GM19328 (cell line): Measurements from ENCODE around the gene PRKCD.

Experiments used
- ATAC-seq: cut with Tn5 transposase; IDR thresholded peaks from one replicate; pipeline ENCODE4 v1.9.1; 2021; ENCODE audit warnings: mild to moderate bottlenecking, moderate library complexity; ENCODE audit not compliant: unreplicated experiment

PRKCD gene

DNA sequence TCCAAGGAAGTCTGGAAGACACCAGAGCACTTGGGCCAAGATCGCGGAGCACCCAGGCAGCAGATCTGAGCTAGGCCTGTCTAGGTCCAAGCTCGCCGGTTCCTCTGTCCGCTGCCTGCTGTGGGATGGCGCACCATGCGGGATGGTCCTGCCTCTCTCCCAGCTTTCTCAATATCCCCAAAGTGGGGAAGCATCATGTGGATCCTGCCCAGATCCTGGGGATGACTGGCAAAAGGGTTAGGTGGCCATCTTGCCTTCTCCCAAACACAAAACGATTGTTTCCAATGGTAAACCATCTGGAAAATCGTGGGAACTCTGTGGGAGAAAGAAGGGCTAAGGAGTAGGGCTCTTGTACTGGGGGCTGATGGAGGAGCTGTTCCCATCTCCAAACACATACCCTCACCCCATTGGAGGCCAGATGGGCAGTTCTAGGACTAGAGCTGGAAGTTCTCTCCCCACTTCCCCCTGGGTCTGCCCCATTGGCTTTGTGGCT, 8.9 kb downstream of the PRKCD start:
- no peak for ATAC-seq

DNA sequence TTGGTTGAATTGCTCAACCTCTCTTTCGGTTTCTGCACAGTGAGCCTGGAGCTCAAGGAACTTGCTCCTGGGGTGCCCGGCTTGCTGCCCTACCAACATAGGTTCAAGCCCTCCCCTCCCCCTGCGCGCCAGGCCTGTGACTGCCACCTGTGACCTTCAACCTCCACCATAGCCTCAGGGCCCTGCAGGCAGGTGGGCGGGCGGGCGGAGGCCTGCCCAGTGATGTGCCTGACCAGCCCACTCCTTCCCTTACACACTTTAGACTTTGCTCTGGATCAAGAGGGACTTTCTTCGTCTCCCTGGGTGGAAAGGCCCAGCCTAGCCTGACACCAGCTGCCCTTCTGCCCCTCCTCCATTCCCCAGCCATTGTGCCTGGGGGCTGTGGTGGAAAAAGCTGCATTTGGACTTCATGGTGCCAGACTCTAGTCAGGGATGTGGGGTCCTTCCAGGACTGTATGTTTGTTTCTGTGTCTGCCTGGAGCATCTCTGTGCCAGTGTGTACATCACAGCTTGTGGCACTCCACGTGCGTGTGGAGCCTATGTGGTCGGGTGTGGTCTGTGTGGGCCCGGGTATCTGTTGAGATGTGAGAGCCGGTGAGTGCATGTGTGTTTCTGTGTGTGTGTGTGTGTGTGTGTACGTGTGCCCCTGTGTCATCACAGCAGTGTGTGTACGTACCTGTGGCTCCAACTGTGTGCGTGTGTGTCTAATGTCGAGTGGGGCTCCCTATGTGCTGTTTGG, 9.5 kb downstream of the PRKCD start:
- ATAC-seq: no peak

DNA sequence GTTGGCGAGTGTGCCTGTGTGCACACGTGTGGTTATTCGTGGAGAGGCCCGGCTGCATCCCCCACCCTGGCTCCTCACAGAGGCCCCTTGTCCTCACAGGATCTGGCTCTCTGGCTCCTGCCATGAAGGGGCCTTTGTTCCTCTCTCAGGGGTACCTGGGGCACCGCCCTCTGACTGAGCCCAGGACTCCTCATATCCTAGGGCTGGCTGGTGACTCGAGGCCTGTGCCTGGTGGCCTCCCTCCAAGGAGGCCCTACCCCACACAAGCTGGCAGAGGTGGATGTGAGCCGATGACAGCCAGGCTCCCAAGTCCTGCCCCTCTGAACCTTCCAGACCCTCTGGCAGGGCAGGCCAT, 10.0 kb downstream of the PRKCD start:
- no peak for ATAC-seq

DNA sequence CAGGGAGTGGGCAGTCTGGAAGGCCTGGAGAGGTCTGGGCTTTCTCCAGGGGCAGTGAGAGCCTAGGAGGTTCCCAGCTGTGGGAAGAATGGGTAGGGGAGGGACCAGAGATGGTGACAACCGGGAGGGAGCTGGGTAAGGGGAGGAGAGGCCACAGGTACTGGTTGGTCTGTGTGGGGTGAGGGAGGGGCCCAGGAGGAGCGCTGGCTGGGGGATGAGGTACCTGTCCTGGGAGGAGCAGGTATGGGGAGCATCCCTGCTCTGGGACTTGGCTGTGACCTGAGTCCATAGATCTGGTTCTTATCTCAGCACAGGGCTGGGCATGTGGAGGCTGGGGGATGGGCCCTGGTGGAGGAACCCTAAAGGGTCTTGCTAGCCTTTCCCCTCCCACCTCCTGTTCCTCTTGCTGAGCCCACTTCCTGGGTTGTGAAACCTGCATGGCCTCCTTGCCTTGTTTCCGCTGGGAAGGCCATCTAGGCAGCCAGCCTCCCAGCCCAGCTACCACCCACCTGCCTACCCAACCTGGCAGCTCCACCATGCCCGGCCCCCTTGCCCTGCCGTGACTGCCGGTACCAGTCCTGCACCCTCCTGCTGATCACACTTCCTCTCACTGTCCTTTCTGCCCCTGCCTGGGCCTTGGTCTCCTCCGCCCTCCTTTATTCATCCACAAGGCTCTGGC, 11.0 kb downstream of the PRKCD start:
- no peak for ATAC-seq

DNA sequence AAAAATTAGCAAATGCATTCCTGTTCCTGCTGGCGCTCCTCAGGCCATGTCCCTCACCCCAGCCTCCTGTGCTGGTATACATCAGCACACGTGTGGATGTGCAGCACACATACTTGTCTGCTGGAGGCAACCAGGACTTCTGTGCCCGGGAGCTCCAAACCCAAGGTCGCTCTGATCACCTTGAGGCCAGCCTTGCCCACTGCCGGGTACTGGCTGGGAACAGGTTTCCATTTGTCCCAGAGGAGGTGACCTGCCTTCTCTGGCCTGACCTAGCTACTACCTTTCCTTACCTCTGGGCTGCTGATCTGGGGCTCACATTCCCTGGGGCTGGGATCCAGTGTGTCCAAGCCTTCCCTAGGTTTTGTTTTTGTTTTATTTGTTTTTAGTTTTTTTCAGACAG, 12.1 kb downstream of the PRKCD start:
- no peak for ATAC-seq

DNA sequence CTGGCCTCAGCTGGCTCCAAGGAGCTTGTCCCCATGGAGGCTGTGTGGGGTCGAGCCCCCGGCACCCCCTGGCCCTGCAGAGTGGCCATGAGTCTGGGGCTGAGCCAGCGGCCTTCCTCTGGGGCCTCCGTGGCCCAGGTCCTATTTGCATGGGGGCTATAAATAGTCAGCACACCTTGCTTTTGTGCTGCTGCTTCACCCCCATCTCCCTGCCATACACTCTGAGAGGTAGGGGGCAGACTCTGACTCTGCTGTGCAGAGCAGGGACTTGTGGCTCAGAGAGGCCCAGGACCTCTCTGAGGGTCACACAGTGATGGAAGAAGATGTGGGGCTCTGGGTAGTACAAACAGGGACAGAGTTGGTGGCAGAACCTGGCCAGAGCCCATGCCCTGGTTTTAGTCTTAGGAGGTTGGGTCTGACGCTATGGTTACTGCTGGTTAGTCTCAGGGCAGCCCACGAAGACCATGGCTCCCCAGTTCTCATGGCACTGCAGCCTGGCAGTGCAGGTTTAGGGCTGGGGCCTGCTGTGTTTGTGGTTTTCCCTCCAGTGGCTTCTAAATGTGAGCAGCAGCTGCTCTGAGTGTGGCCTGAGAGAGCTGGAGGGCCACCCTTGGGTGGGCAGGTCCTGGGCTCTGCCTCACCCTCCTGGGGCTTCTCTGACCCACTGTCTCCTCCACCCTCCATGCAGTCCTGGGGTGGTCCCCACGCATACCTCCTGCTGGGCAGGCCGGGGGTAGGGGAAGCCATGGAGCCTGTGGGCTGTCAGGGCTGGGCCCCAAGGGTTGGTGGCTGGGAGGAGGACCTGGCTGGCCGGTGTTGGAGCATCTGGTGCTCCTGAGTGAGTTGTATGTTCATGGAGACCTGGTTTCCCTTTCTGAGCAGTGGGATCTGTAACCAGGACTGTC, 13.6 kb downstream of the PRKCD start:
- ATAC-seq: peak; percentile 56

DNA sequence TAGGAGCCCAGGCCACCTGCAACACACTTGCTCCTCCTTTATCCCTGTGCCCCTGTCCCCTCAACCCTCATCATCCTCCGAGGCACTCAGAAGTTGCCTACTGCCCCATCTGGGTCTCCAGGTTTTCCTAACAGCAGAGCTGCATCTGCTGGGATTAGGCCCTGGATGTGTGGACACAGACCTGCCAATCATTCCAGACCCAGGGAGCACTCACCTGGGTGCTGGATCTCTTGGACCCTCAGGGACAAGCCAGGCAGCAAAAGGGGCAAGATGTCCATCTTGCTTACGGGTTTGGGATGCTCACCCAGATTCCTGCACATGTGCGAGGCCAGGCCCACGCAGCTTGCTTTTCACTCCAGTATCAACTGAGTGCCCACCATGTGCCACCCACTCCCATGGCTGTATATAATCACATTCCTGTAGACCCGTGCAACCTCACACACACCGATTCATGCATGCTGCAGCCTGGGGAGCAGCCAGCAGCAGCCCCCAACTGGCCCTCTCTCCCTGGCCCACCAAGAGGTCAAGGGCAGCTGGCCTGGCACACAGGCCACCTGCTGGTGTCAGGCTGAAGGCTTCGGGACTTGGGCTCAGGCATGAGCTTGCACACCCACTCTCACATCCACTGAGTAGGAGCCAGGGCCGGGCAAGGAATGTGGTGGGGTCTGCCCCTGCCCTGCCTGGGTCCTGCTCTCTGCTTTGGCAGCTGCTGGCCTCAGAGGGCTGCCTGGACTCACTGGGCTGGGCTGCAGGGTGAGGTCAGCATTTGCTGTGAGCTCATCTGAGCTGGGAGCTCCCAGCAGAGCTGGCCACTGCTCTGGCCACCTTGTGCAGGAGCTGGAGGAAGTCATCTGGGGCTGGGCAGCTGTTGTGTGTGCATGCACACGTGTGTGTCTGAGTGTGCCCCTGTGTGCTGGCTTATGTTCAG, 14.9 kb downstream of the PRKCD start:
- no peak for ATAC-seq

DNA sequence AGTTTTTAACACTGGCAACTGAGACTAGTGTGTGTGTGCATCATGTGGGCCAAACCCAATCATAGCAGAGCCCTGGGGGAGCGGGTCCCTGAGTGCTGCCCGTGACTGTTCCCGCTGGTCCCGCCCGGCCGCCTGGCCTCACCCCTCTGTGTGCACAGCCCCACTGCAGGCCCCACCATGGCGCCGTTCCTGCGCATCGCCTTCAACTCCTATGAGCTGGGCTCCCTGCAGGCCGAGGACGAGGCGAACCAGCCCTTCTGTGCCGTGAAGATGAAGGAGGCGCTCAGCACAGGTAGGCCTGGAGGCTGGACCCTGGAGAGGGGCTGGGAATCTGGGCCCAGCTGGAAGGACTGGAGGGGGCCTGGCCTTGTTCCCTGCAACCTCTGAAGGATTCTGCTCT, 17.2 kb downstream of the PRKCD start:
- no peak for ATAC-seq

DNA sequence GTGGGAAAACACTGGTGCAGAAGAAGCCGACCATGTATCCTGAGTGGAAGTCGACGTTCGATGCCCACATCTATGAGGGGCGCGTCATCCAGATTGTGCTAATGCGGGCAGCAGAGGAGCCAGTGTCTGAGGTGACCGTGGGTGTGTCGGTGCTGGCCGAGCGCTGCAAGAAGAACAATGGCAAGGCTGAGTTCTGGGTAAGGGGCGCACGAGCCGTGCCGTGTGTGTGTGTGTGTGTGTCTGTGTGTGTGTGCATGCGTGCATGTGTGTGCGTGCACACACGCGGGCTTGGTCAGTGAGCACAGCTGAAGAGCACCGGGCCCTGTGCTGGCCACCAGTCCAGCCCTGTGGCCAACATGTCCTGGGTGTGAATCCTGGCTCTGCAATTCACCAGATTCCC, 18.6 kb downstream of the PRKCD start:
- no peak for ATAC-seq

DNA sequence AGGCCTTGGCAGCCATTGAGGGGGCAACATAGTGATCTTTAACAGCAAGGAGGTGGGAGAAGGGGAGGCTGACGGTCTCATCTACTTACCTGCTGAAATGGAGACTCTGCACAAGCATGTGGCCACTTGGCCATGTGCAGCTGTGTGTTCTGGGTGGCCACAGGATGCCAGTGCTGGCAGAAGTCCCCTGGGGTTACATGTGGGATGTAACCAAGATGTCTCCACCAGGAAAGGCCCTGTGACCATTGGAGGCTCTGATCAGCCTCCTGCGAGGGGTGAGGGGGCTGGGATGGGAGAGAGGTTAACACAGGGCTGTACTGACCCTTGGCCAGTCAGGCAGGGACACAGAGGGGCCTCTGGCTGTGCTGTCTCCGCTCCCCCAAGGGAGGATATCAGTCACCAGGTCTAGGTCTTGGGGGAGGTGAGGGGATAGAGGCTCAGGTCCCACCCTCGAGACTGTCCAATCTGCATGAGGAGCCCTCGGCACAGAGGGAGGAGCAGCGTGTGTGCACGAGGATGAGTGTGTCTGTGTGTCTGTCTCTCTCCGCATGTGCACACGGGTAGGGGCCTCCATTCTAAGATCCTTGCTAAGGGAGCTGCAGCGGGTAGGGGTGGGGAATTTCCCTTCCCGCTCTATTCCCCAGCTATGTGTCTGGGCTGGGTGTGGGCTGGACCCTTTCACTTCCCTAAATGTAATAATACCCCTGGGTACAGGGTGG, 19.5 kb downstream of the PRKCD start:
- ATAC-seq: peak; percentile 88

DNA sequence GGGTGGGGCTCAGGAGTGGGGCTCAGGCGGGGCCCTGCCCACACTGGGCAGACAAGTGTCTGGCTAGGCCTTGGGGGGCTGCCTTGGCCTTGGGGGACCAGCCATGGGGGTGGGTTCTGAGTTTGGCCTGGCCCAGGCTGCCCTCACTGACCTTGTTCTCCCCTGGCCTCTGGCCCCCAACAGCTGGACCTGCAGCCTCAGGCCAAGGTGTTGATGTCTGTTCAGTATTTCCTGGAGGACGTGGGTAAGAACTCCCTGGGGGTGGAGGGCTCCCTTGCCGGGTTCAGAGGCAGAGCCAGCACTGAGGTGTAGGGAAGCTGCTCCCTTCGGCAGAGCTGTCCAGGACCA, 20.0 kb downstream of the PRKCD start:
- no peak for ATAC-seq

DNA sequence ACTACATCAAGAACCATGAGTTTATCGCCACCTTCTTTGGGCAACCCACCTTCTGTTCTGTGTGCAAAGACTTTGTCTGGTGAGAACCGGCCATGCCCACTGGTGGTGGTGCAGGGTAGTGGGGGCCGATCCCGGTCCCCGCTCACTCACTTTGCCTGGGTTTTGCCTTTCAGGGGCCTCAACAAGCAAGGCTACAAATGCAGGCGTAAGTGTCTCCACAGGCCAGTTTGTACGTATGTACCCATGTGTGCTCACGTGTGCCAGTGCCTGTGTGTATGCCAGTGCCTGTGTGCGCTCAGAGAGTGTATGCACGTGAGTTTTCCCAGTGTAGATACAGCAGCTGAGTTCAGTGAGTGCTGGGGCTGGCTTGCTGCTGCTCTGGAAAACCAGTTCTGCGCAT, 20.5 kb downstream of the PRKCD start:
- ATAC-seq: no peak

DNA sequence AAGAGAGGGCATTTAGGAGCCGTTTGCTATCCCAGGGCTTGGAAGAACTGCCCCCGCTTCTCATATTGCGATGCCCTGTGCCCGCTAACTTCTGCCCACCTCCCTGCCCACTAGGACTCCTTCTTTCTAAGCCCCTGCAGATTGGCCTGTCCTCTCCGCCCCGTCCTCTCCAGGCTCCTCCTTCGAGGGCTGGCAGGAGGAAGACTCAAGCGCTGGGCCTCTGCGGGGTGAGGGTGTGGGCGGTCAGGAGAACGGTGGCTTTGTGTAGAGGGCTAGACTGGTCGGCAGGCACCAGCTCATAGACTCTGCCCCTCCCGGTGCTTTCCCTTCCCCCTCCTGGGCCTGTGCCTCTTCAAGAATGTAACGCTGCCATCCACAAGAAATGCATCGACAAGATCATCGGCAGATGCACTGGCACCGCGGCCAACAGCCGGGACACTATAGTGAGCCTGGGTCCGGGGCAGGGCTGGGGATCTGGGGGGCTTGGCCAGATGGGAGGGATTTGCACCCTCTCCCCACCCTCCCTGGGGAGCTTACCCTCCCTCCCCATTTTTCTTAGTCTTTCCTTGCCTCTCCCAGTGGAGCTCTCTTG, 21.9 kb downstream of the PRKCD start:
- ATAC-seq: no peak

DNA sequence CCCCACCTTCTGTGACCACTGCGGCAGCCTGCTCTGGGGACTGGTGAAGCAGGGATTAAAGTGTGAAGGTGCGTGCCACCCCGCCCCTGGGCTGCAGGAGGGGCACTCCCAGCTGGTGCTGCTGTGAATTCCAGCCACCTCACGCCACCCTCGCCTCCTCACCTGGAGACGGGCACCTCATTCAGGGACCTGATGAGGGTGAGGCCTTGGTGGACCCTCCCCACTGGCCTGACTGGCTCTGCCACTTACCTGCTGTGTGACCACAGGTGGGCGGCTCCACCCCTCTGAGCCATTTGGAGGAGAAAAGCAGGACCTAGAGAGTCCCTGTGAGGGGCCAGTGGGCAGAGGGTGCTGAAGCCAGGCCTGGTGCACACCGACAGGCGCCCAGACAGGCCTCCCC, 22.5 kb downstream of the PRKCD start:
- no peak for ATAC-seq

DNA sequence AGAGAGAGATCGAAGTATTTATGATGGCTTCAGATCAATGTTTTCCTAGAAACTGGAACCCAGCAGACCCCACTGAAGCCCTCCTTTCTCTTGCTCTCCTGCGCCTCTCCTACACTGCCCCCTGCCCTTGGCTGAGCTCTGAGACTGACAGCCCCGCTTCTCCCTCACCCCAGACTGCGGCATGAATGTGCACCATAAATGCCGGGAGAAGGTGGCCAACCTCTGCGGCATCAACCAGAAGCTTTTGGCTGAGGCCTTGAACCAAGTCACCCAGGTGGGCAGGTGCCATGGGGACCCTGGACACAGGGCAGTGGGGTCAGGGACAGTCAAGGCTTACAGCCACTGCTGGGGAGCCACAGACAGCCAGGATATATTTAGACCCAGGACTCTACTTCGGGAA, 23.7 kb downstream of the PRKCD start:
- ATAC-seq: no peak

DNA sequence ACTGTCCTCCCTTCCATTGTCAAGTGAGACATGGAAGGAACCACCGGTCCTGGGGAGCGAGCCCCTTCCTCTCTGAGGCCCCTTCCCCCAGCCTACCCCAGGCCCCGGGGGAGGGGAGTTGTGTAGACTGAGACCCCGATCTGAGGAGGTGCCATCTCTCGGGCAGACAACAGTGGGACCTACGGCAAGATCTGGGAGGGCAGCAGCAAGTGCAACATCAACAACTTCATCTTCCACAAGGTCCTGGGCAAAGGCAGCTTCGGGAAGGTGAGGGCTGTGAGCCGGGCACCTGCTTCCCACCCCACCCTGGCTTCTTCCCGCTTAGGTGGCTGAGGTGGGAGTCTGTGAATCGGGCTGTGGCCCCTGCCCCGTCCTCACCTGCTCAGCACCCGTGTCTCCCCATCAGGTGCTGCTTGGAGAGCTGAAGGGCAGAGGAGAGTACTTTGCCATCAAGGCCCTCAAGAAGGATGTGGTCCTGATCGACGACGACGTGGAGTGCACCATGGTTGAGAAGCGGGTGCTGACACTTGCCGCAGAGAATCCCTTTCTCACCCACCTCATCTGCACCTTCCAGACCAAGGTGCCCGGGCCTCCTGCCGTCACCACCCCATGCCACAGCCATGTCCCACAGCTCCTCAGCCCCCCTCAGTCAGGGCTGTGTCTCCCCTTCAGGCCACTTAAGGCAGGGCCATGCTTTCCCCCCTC, 24.9 kb downstream of the PRKCD start:
- no peak for ATAC-seq

DNA sequence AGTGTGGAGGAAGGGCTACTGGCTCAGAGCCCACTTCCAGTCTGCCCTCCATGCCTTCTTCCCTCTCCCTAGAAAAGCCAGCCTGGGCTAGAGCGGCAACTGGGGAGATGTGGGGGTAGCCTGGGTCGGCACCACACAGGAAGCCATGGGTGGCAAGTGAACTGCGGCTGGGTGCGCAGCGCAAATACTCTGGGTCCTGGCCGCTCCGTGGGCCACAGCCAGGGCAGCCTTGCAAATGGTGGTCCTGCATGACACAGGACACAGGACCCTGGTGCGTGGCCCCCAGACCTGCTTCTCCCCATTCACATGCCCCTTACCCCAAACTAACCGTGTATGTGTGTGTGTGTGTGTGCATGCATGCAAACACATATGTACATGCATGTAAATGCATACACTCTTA, 25.7 kb downstream of the PRKCD start:
- ATAC-seq: no peak

DNA sequence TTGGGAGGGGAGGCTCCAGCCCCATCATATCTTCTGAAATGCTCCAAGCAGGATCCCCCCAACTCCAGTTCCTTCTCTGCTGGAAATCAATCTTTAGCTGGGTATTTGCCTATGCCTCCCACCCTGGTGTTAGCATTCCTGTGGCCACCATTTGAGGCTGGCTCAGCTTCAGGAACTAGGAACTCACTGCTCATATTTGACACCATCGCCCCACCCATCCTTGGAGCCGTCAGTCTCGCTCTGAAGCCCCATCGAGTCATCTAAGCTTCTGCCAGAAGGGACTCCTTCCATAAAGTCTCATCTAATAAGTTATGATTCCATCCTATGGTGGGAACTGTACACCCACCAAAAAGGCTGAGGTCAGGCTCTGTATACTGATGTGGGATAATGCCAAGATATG, 26.4 kb downstream of the PRKCD start:
- ATAC-seq: no peak

DNA sequence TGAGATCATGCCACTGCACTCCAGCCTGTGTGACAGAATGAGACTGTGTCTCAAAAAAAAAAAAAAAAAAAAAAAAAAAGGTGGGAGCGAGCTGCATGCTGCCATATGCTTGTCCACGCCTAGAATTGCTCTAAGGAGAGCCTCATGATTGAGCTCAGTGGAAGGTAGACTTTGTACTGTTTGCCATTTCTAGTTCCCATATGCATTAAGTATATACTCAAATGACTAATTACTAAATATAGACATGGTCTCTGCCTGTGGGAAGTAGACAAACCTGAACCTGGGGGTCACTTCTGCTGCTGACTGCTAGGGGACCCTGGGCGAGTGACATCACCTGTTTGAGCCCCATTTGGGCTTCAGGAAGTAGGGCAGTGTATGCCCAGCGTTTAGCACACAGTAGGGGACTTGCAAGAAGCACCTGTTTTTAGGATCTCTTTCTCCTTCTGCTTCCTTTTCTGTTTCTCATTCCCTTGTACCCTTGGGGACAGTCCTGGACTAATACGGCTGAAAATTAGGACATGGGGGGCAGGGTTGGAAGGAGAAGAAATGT, 27.2 kb downstream of the PRKCD start:
- ATAC-seq: no peak
